Activated naive CD4-positive, alpha-beta T cell treated with anti-CD3 and anti-CD28 coated beads, Interleukin-2, amount 10 ng/mL, durations not matched to agents 7 days and 5 days (primary cell): ENCODE results near the gene RAB13.

Experiments used
- CTCF ChIA-PET: fragments of 350-600 bp; sonication (Branson Sonifier 250); formaldehyde crosslinking; loops from one replicate; lab custom pipeline; 2021; ENCODE audit warnings: antibody characterized with exemption; lab: Charles Lee
- DNase-seq: peaks from one replicate; pipeline ENCODE4 v3.0.0-alpha.2; 2020
- H3K27ac Mint-ChIP-seq: one replicate; pipeline ENCODE4 v1.8.0; 2021; ENCODE audit warnings: mild to moderate bottlenecking, moderate library complexity, mixed read lengths
- H3K27me3 Mint-ChIP-seq: one replicate; pipeline ENCODE4 v1.8.0; 2021; ENCODE audit warnings: mild to moderate bottlenecking, mixed read lengths
- H3K36me3 Mint-ChIP-seq: one replicate; pipeline ENCODE4 v1.8.0; 2021; ENCODE audit warnings: mixed read lengths
- H3K4me1 Mint-ChIP-seq: one replicate; pipeline ENCODE4 v1.8.0; 2021; ENCODE audit warnings: mixed read lengths
- H3K4me3 Mint-ChIP-seq: one replicate; pipeline ENCODE4 v1.8.0; 2021; ENCODE audit warnings: mild to moderate bottlenecking, moderate library complexity, mixed read lengths
- H3K9me3 Mint-ChIP-seq: one replicate; pipeline ENCODE4 v1.8.0; 2021; ENCODE audit warnings: mixed read lengths

The RAB13 gene

DNA sequence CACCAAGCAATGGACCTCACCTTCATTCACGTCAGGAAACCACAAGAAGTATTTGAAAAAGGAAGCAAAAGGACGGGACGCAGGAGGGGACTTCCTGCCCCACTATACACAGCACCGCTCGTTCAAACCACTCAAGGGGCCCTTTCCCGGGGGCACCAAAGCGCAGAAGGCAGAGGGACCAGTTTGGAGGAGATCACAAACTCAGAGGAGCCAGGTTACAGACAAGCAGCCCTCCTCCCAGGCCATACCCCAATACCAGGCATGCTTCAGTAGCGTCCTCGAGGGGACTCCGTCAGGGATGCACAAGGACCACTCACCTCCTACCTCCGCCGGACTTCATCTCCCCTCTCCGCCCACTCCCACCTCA lies 28.4 kb downstream of the RAB13 start:
- peak overlapping the region; percentile 96 for H3K27ac Mint-ChIP-seq
- no peaks in the 10 kb centered on the region for H3K9me3 Mint-ChIP-seq
- peaks cover 38% of the 10 kb centered on the region for H3K36me3 Mint-ChIP-seq
- H3K27me3 Mint-ChIP-seq = no peaks in the 10 kb centered on the region
- peaks cover 70% of the 10 kb centered on the region for H3K4me1 Mint-ChIP-seq
- H3K4me3 Mint-ChIP-seq = peak overlapping the region; percentile 98
- CTCF ChIA-PET = interaction anchor here (0.9 to 2.5 kb wide), 3 partner anchors 10 to 29 kb away, joined by 3 to 10 read pairs (median 6); partner anchors contain the start of genes CREB3L4 and RAB13
- peak; percentile 63 for DNase-seq

DNA sequence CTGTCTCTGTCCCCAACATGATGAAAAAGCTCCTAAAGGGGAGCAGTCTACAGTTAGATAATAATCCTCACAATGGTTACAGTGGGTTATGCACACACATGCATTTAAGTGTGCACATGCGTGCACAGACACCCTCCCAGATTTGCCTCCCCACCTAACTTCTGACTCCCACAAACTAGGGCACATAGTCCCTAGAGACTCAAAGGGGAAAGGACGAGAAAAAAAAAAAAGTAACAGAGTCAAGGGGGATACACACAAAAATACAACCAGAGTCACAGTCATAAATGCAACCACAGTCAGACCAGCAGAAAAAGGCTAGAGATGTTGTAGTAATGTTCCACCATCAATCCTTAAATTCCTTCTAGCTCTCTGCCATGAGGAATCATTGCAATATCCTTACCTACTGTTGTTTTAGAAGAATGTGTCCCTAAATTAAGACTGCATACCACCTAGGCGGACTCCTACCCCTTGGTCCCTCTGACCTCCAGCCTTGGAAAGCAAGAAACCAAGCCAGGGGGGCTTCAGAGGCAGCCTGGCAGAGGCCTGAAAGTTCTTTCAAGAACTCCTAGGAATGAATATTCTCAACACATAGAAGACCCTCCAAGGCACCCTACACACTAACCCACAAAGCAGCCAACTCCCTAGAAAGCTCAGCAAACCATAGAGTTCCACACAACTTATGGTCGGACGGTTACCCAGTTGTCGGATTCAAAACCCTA lies 29.0 kb downstream of the RAB13 start:
- peaks cover 40% of the 10 kb centered on the region for H3K36me3 Mint-ChIP-seq
- no peaks in the 10 kb centered on the region for H3K27me3 Mint-ChIP-seq
- H3K4me3 Mint-ChIP-seq = peak overlapping the region; percentile 98
- H3K9me3 Mint-ChIP-seq = no peaks in the 10 kb centered on the region
- CTCF ChIA-PET = interaction anchor here (0.7 to 2.7 kb wide), 6 partner anchors 9 to 188 kb away, joined by 3 to 10 read pairs (median 6); partner anchors contain the start of genes DENND4B, GATAD2B and RAB13
- no peak for DNase-seq
- peak overlapping the region; percentile 96 for H3K27ac Mint-ChIP-seq
- H3K4me1 Mint-ChIP-seq = peaks cover 64% of the 10 kb centered on the region

DNA sequence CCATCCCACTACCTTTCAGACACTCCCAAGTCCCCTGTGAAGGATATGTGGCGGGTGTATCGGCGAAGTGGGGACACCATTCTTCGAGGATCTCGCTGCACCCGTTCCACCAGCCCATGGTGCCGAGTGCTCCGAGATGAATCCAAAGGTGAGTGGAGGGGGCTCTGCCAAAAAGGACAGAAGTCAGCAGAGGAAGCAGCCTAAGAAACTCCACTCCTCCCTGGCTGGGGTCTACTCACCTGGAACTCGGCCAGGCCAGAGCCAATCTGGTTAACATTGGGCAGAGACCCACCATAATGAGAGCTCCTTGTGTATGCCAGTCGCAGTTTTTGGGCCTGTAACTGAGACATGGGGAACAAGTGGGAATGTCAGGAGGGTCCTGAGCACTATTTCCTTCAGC lies 31.3 kb downstream of the RAB13 start:
- Mint-ChIP-seq H3K27me3 (no peaks in the 10 kb centered on the region), H3K4me3 (no peak overlapping the region), H3K9me3 (no peaks in the 10 kb centered on the region), H3K4me1 (peaks cover 51% of the 10 kb centered on the region), H3K36me3 (peaks cover 50% of the 10 kb centered on the region), H3K27ac (peak overlapping the region; percentile 77)
- no peak for DNase-seq
- CTCF ChIA-PET = interaction anchor here (0.6 to 2.7 kb wide), 2 partner anchors 8 to 10 kb away, joined by 3 to 9 read pairs; partner anchors contain the start of gene DENND4B

DNA sequence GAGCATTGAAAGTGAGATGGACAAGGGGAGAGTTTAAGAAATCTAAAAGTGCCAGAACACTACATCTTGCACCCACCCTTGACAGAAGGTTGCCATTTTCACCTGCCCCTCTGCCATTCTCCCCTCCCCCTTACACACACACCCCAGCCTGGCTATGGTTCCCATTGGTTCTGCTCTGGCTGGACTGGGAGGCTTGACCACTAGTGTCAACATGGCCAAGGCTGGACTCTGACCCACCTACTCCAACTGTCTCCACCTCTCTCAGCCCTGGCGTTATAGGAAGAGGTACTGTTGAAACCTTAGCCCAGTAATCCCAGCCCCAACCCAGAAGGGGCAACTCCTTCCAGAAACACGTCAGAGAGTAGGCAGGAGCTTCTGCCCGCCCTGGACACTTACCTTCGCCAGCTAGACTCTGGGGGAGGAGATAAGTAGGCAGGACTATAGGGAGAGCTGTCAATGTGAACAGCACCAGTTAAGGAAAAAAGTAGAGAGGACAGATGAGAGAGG lies 32.2 kb downstream of the RAB13 start:
- Mint-ChIP-seq H3K27me3 (no peaks in the 10 kb centered on the region), H3K27ac (peak overlapping the region; percentile 77), H3K4me1 (peaks cover 45% of the 10 kb centered on the region), H3K36me3 (peaks cover 51% of the 10 kb centered on the region), H3K9me3 (no peaks in the 10 kb centered on the region), H3K4me3 (peak overlapping the region; percentile 22)
- no peak for DNase-seq
- CTCF ChIA-PET = no interaction called here

DNA sequence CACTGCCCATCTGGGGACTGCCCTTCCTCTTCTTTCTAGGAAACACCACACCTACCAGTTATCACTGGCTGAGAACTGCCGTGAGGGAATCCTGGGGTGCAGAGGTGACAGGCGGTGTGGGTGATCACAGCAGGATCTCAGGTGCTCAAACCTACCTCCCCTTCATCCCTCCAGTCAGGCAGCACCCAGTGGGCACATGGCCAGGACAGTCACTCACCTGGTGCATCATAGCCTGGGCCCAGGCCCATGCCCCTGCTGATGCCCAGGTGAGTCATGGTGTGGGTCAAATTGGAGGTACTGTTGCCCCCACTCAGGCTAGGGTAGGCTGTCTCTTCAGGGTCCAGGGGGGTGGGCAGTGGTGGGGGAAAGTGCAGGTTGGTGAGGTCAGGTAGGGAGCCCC lies 34.3 kb downstream of the RAB13 start:
- H3K27me3 Mint-ChIP-seq = no peaks in the 10 kb centered on the region
- H3K4me3 Mint-ChIP-seq = no peak overlapping the region
- H3K4me1 Mint-ChIP-seq = peaks cover 42% of the 10 kb centered on the region
- peaks cover 60% of the 10 kb centered on the region for H3K36me3 Mint-ChIP-seq
- DNase-seq = no peak
- H3K27ac Mint-ChIP-seq = no peak overlapping the region
- CTCF ChIA-PET = no interaction called here
- H3K9me3 Mint-ChIP-seq = no peaks in the 10 kb centered on the region

DNA sequence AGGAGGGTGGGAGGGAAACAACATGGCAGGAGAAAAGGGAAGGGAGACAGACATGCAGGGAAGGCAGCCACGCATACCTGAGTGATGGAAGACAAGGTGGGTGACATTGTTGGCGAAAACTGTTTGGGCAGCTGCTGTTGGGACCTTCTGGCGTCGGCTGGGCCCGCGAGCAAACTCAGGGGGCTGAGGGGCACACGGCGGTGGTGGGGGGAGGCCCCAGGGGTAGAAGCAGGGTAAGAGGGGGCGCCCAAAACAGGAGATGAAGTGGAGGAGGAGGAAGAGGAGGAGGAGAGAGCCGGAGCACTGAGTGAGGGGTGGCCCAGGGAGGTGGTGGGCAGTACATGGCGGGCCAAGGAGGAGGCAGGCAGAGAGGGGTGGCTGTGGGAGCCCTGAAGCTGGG lies 35.0 kb downstream of the RAB13 start:
- Mint-ChIP-seq H3K27ac (no peak overlapping the region), H3K27me3 (no peaks in the 10 kb centered on the region), H3K4me3 (no peak overlapping the region), H3K36me3 (peaks cover 62% of the 10 kb centered on the region), H3K4me1 (peaks cover 38% of the 10 kb centered on the region), H3K9me3 (no peaks in the 10 kb centered on the region)
- CTCF ChIA-PET = no interaction called here
- DNase-seq = no peak

DNA sequence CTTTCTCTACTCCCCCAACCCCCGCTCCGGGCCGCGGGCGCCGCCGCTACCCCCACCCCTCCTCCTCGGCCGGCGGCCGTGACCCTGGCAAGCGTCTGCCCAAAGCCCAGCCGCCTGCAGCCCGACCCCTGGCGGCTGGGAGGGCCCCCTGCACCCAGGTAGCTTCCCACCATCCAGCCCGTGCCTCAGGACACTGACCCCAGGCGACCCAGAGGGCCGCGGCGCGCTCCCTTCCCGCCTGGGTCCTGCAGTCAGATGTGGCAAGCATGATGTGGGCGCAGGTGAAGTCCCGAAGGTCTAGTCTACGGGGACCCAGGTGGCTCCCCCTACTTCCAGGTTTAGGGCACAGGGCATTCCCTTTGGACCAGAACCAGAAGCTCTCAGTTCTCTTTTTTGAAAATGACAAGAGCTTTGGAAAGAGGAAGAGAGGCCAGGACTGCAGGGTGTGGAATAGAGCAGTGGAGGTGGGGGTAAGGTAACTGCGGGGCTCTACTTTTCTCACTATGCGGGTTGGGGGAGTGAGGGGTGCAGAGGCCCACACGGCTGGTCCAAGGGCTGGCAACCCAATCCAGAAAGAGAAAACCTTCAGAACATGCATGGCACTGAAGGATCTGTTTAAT lies 39.4 kb downstream of the RAB13 start, which contains the start of gene DENND4B:
Gene DENND4B, minus strand, starts transcription at position 97 of the 620 bp plus-strand sequence. CDS start 2,344 bp downstream, outside the sequence.
- H3K4me3 Mint-ChIP-seq = peak within 1 kb of the TSS; percentile 96
- CTCF ChIA-PET = interaction anchor here (0.6 to 3.3 kb wide), 15 partner anchors 9 to 380 kb away, joined by 3 to 23 read pairs (median 4); partner anchors contain the start of genes CREB3L4, GATAD2B, RAB13 and RPS27
- peaks cover 36% of the 10 kb centered on the region for H3K4me1 Mint-ChIP-seq
- H3K27ac Mint-ChIP-seq = peak within 1 kb of the TSS; percentile 99
- no peaks in the 10 kb centered on the region for H3K9me3 Mint-ChIP-seq
- DNase-seq = peak; percentile 80
- peaks cover 4% of the 10 kb centered on the region for H3K27me3 Mint-ChIP-seq
- peaks cover 67% of the 10 kb centered on the region for H3K36me3 Mint-ChIP-seq

DNA sequence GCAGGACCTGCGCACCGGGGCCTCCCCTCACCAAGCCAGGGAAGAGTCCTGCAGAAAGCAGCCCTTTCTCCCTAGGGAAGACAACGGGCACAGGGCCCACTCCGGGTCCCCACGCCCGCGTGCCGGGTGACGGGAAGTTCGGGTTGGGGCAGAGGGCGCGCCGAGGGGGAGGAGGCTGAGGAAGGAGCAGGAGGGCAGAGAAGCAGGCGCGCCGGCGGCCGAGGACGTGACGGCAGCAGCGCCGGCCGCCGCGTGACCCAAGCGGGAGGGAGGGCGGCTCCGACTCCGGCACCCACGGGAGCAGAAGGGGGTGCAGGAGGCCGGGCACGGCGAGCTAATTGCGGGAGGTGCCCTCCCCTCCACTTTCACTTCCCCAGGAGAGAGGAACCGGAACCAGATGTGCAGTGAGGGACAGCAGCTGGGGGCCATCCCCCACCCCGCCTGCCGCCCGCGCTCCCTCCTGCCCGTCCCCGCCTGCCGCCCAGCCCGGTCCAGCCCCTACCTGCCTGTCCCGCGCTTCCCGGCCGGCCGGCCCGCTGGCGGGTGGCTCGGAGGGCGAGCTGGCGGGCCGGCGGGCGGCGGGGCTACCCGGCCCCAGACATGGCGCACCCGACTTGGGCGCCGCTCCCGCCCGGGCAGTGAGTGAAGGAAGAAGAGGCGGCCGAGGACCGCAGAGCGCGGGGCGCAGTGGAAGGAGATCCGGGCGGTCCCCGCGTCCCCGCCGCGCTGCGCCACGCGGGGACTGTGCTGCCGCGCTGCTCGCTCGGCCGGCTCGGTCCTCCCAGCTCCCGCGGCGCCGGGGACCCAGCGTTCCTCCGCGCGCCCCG lies 40.1 kb downstream of the RAB13 start:
- Mint-ChIP-seq H3K4me1 (peaks cover 40% of the 10 kb centered on the region), H3K36me3 (peaks cover 65% of the 10 kb centered on the region)
- CTCF ChIA-PET = interaction anchor here (0.6 to 3.3 kb wide), 16 partner anchors 10 to 380 kb away, joined by 3 to 23 read pairs (median 4); partner anchors contain the start of genes CREB3L4, GATAD2B, JTB and RAB13

DNA sequence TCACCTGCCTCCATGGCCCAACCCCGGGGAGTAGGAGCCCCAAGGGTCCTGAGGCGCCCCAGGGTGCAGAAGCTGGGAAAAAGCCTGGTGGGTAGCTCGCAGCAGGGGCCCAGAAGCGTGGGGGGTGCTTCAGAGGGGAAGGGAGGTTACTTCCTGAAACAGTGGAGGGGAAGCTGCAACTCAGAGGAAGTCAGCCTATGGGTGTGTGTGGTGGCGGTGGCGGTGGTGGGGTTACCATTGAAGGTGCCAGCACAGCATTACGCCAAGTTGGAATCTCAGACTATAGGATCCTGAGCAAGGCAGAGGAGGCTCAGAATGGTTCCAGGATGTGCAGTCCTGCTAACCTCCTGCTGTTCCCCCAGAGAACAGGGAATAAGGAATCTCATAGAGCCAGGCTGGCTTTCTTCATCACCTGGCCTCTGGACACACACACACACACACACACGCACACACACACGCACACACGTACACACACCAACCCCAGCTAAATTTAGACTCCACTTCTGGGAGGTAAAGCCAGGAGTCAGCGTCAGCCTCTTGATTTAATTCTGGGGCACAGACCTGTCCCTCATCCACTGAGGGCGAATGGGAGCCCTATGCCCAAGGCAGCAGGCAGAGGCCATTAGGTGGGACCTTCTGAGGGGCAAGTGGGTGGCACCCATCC lies 40.9 kb downstream of the RAB13 start:
- H3K9me3 Mint-ChIP-seq = no peaks in the 10 kb centered on the region
- H3K36me3 Mint-ChIP-seq = peaks cover 62% of the 10 kb centered on the region
- peak; percentile 90 for DNase-seq
- peak overlapping the region; percentile 96 for H3K4me3 Mint-ChIP-seq
- H3K27me3 Mint-ChIP-seq = peaks cover 4% of the 10 kb centered on the region
- peaks cover 42% of the 10 kb centered on the region for H3K4me1 Mint-ChIP-seq
- CTCF ChIA-PET = interaction anchor here (0.7 to 3.3 kb wide), 17 partner anchors 9 to 268 kb away, joined by 3 to 23 read pairs (median 6); partner anchors contain the start of genes CREB3L4, GATAD2B, JTB and RAB13
- peak overlapping the region; percentile 99 for H3K27ac Mint-ChIP-seq

More for the DNA sequence above, 40.1 kb downstream of the RAB13 start:
- no peaks in the 10 kb centered on the region for H3K9me3 Mint-ChIP-seq
- H3K27ac Mint-ChIP-seq = peak overlapping the region; percentile 99
- H3K27me3 Mint-ChIP-seq = peaks cover 4% of the 10 kb centered on the region
- peak overlapping the region; percentile 96 for H3K4me3 Mint-ChIP-seq
- peak; percentile 87 for DNase-seq

DNA sequence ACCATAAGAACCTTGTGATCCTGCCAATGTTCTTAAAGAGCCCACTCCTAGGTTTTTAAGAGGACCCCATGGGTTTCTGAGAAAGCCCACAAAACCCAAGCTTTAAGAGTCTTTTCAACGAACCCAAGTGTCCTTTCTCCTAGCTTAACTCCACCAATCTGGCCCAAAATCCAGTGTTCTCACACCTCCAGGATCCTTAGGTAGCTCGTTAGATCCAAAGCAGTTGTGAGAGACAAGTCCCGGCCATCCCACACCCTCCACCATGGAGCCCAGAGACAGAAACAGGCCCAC lies 41.4 kb downstream of the RAB13 start:
- no peaks in the 10 kb centered on the region for H3K9me3 Mint-ChIP-seq
- peak overlapping the region; percentile 96 for H3K4me3 Mint-ChIP-seq
- no peak for DNase-seq
- peaks cover 43% of the 10 kb centered on the region for H3K4me1 Mint-ChIP-seq
- peak overlapping the region; percentile 99 for H3K27ac Mint-ChIP-seq
- H3K36me3 Mint-ChIP-seq = peaks cover 64% of the 10 kb centered on the region
- CTCF ChIA-PET = interaction anchor here (0.7 to 3.3 kb wide), 14 partner anchors 10 to 267 kb away, joined by 3 to 23 read pairs (median 6); partner anchors contain the start of genes CREB3L4, GATAD2B, JTB and RAB13
- H3K27me3 Mint-ChIP-seq = peaks cover 4% of the 10 kb centered on the region

DNA sequence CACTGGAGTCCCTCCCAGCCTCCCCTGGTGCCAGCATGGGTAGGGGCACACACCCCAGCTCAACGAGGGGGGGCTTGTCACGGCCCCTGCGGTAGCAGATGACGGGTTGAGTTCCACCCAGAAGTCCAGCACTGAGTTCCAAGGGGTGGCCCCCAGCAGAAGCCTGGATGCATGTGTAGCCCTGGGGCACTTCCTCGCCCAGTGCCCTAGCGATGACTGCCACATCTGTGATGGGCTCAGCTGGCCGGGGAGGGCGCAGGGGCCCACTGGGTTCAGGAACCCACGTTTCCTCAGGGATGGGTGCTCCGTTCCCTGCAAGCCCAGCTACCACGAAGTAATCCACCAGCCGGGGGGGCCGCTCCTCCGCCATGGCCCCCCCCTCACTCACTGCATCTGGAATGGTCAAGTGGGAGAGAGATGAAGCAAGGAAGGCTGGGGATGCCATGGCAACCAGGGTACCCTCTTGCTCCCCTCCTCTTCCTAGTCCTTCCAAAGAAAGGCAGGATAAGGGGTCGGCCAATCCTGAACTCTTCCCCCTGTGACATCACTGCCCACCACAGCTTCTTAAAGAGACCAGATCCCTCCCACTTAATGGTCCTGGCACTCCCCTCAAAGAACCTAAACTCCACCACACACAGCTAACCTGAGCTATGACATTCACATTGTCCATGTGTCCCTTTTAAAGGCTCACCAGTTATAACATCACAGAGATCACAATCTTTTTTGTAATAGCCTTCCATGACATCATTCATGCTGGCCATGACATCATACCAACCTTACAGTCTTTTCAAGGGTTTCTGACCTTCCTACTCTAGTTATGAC lies 41.9 kb downstream of the RAB13 start:
- no peak for DNase-seq
- H3K9me3 Mint-ChIP-seq = no peaks in the 10 kb centered on the region
- peaks cover 43% of the 10 kb centered on the region for H3K4me1 Mint-ChIP-seq
- peaks cover 69% of the 10 kb centered on the region for H3K36me3 Mint-ChIP-seq
- peaks cover 4% of the 10 kb centered on the region for H3K27me3 Mint-ChIP-seq
- CTCF ChIA-PET = interaction anchor here (0.7 to 3.3 kb wide), 13 partner anchors 11 to 267 kb away, joined by 3 to 23 read pairs (median 5); partner anchors contain the start of genes CREB3L4, GATAD2B, JTB and RAB13
- H3K4me3 Mint-ChIP-seq = peak overlapping the region; percentile 96
- H3K27ac Mint-ChIP-seq = peak overlapping the region; percentile 99

DNA sequence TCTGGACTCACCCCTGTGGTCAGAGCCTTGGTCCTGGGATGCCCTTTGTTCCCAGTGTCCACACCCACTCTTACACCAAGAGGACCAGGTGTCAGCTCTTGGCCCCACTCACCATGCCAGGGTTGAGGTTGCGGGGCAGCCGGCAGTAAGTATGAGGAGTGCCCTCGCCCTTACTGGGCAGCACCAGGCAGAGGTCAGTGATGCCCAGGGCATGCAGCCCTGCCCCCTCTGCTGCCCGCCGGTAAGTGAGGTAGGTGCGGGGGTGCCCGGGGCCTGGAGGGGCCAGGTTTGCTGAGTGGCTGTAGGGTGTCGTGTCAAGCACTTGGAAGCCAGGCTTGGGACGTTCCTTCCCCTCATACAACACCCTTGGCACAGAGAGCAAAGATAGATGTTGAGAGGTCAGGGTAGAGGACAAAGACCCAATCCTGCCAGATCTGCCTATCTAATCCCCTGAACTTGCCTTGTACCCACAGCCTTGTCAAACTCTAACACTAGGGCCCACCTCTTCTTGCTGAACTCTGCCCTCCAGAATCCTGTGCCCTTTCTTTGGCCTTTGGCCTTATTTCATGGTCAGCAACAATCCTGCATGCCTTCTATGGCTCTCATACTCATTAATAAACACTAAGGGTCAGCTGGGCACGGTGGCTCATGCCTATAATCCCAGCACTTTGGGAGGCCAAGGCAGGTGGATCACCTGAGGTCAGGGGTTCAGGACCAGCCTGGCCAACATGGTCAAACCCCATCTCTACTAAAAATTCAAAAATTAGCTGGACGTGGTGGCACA lies 43.2 kb downstream of the RAB13 start:
- Mint-ChIP-seq H3K27ac (peak overlapping the region; percentile 45), H3K27me3 (peaks cover 4% of the 10 kb centered on the region), H3K36me3 (peaks cover 64% of the 10 kb centered on the region), H3K4me3 (peak overlapping the region; percentile 20), H3K4me1 (peaks cover 43% of the 10 kb centered on the region), H3K9me3 (no peaks in the 10 kb centered on the region)
- CTCF ChIA-PET = interaction anchor here (1.0 kb wide), 1 partner anchor 120 kb away, joined by 3 read pairs; no protein-coding TSS in a partner anchor
- DNase-seq = no peak
